ENCODE results near the gene TNS1. TPM values are rescaled to one million over a fixed set of nuclear protein-coding genes. Genes with fewer than 3 reads are reported as not detected.

The TNS1 gene
- total RNA-seq, 1 experiment from 2014 or later, result 0.49 TPM

- no TSS peak for BruUV-seq (replicated peaks)
- H3K36me3 ChIP-seq (ENCODE audit: control insufficient read depth, insufficient read depth, low read length), result no peaks in the 10 kb centered on the region
- in situ Hi-C loops (cut with HindIII; ENCODE audit: low pct_unique_long_range_greater_than_20kb, low sequenced_read_pairs) (no loop called here), intact Hi-C loops (cut with micrococcal nuclease; ENCODE audit: unreplicated experiment) (no loop called here)
- TF ChIP-seq CTCF (IDR thresholded peaks at IDR 0.05) (no peak), SIN3A (IDR thresholded peaks at IDR 0.05; ENCODE audit: borderline replicate concordance, insufficient read depth, low read depth, low read length) (no peak), TCF7L2 (IDR thresholded peaks at IDR 0.05; ENCODE audit: low read depth, low read length) (no peak), REST (IDR thresholded peaks at IDR 0.05; ENCODE audit: insufficient read depth in 1 of 2, low read depth in 2 of 2, low read length in 1 of 2) (no peak), POLR2AphosphoS5 (IDR thresholded peaks at IDR 0.05; ENCODE audit: low read depth, low read length) (no peak)
- no peak for ATAC-seq
- H3K27ac ChIP-seq (ENCODE audit: low read length), result no peak overlapping the region
- no peak overlapping the region for H3K4me3 ChIP-seq (ENCODE audit: low read depth in 2 of 2, low read length in 2 of 2)
- peaks cover 11% of the 10 kb centered on the region for H3K27me3 ChIP-seq (ENCODE audit: control insufficient read depth, insufficient read depth, low read length)
- POLR2A ChIA-PET, result no interaction called here
- no peak for DNase-seq (ENCODE audit: low read depth, low spot score)
- no peaks in the 10 kb centered on the region for H3K4me1 ChIP-seq (ENCODE audit: control insufficient read depth, insufficient read depth, low read length)
- H3K9me3 ChIP-seq (ENCODE audit: control insufficient read depth, insufficient read depth, low read depth, low read length), result no peaks in the 10 kb centered on the region
- CTCF ChIA-PET, result no interaction called here
Measured at GRCh38 chr2:217974389-217975005, 28.3 kb downstream of the TNS1 start.

GRCh38 chr2:217973008-217973787, 29.6 kb downstream of the TNS1 start:
- in situ Hi-C loops (cut with HindIII; ENCODE audit: low pct_unique_long_range_greater_than_20kb, low sequenced_read_pairs) (no loop called here), intact Hi-C loops (cut with micrococcal nuclease; ENCODE audit: unreplicated experiment) (no loop called here)
- no peaks in the 10 kb centered on the region for H3K9me3 ChIP-seq (ENCODE audit: control insufficient read depth, insufficient read depth, low read depth, low read length)
- no peaks in the 10 kb centered on the region for H3K36me3 ChIP-seq (ENCODE audit: control insufficient read depth, insufficient read depth, low read length)
- ChIA-PET POLR2A (no interaction called here), CTCF (no interaction called here)
- no peak overlapping the region for H3K4me3 ChIP-seq (ENCODE audit: low read depth in 2 of 2, low read length in 2 of 2)
- TF ChIP-seq REST (IDR thresholded peaks at IDR 0.05; ENCODE audit: insufficient read depth in 1 of 2, low read depth in 2 of 2, low read length in 1 of 2) (no peak), POLR2AphosphoS5 (IDR thresholded peaks at IDR 0.05; ENCODE audit: low read depth, low read length) (no peak), CTCF (IDR thresholded peaks at IDR 0.05) (no peak), SIN3A (IDR thresholded peaks at IDR 0.05; ENCODE audit: borderline replicate concordance, insufficient read depth, low read depth, low read length) (no peak), TCF7L2 (IDR thresholded peaks at IDR 0.05; ENCODE audit: low read depth, low read length) (no peak)
- BruUV-seq (replicated peaks), result no TSS peak
- ATAC-seq (no peak), DNase-seq (ENCODE audit: low read depth, low spot score) (no peak)
- no peak overlapping the region for H3K27ac ChIP-seq (ENCODE audit: low read length)
- peaks cover 14% of the 10 kb centered on the region for H3K27me3 ChIP-seq (ENCODE audit: control insufficient read depth, insufficient read depth, low read length)
- H3K4me1 ChIP-seq (ENCODE audit: control insufficient read depth, insufficient read depth, low read length), result no peaks in the 10 kb centered on the region

Measured in Panc1 (cell line).